HG03432 (cell line): ENCODE measurements around the gene MYL9.

Experiments used
- ATAC-seq: cut with Tn5 transposase; IDR thresholded peaks from one replicate; pipeline ENCODE4 v1.9.1; 2021; ENCODE audit warnings: mild to moderate bottlenecking, moderate library complexity; ENCODE audit not compliant: unreplicated experiment

Gene MYL9

GRCh38 chr20:36525620-36526365 lies 15.5 kb upstream of the MYL9 start:
- ATAC-seq: no peak

- no peak for ATAC-seq
Measured at GRCh38 chr20:36526521-36527011, 14.8 kb upstream of the MYL9 start.

- ATAC-seq: no peak
Measured at GRCh38 chr20:36527331-36528125, 13.8 kb upstream of the MYL9 start.

GRCh38 chr20:36528176-36528874 lies 13.0 kb upstream of the MYL9 start:
- ATAC-seq: no peak

GRCh38 chr20:36528875-36529417 lies 12.4 kb upstream of the MYL9 start:
- no peak for ATAC-seq

- ATAC-seq: no peak
Measured at GRCh38 chr20:36532388-36532787, 8.9 kb upstream of the MYL9 start.

GRCh38 chr20:36532822-36533221 lies 8.5 kb upstream of the MYL9 start:
- ATAC-seq: no peak

GRCh38 chr20:36538026-36538722 lies 3.1 kb upstream of the MYL9 start:
- ATAC-seq: no peak

- ATAC-seq: no peak
Measured at GRCh38 chr20:36540551-36541211, 638 bp upstream of the MYL9 start.

GRCh38 chr20:36541768-36542488 lies 609 bp downstream of the MYL9 start:
- ATAC-seq: no peak

- ATAC-seq: no peak
Measured at GRCh38 chr20:36542516-36543183, 1.3 kb downstream of the MYL9 start.

- ATAC-seq: no peak
Measured at GRCh38 chr20:36543184-36544133, 2.1 kb downstream of the MYL9 start.

GRCh38 chr20:36544134-36545018 lies 3.1 kb downstream of the MYL9 start:
- no peak for ATAC-seq

GRCh38 chr20:36546111-36546736 lies 4.9 kb downstream of the MYL9 start:
- ATAC-seq: no peak

- no peak for ATAC-seq
Measured at GRCh38 chr20:36547186-36548005, 6.1 kb downstream of the MYL9 start.

- no peak for ATAC-seq
Measured at GRCh38 chr20:36548006-36548315, 6.6 kb downstream of the MYL9 start.
